NCI-H1048 (cell line): ENCODE data around the gene TRAF5.
A peak's percentile ranks its signal among the peaks of the same experiment; 100 is the strongest.
"Not testable (repeated sequence)": the region's sequence is repeated elsewhere in the genome, so short reads cannot be mapped to it uniquely, and the experiment has no call there.

Source experiments
- DNase-seq: peaks from one replicate; lab custom pipeline; 2025; lab: John Stamatoyannopoulos, UW

The TRAF5 gene

GRCh38 chr1:211326528-211327345 lies at the start of gene TRAF5:
Gene TRAF5 (plus strand): TSS chr1:211326833. CDS start chr1:211353240, 26,407 bp downstream.
- DNase-seq = no peak

- no peak for DNase-seq
These were observed 47.3 kb upstream of the TRAF5 start for GRCh38 chr1:211279340-211279739.

- DNase-seq = no peak
These were observed 45.7 kb upstream of the TRAF5 start for GRCh38 chr1:211280910-211281309.

- DNase-seq = no peak
These were observed 45.2 kb upstream of the TRAF5 start for GRCh38 chr1:211281320-211282022.

GRCh38 chr1:211282023-211282373 lies 44.6 kb upstream of the TRAF5 start:
- no peak for DNase-seq

- no peak for DNase-seq
These were observed 41.4 kb upstream of the TRAF5 start for GRCh38 chr1:211285196-211285595.

- DNase-seq = no peak
These were observed 39.4 kb upstream of the TRAF5 start for GRCh38 chr1:211287218-211287617.

- no peak for DNase-seq
These were observed 34.2 kb upstream of the TRAF5 start for GRCh38 chr1:211292411-211292810.

GRCh38 chr1:211296396-211296795 lies 30.2 kb upstream of the TRAF5 start:
- DNase-seq = no peak

GRCh38 chr1:211305044-211305443 lies 21.6 kb upstream of the TRAF5 start:
- DNase-seq = no peak

- DNase-seq = no peak
These were observed 17.0 kb upstream of the TRAF5 start for GRCh38 chr1:211309617-211310016.

- no peak for DNase-seq
These were observed 13.2 kb upstream of the TRAF5 start for GRCh38 chr1:211313392-211313791.

- no peak for DNase-seq
These were observed 7.9 kb upstream of the TRAF5 start for GRCh38 chr1:211318576-211319280.

- DNase-seq = no peak
These were observed 6.7 kb upstream of the TRAF5 start for GRCh38 chr1:211319892-211320291.

GRCh38 chr1:211320980-211321379 lies 5.7 kb upstream of the TRAF5 start:
- no peak for DNase-seq

- DNase-seq = not testable (repeated sequence)
These were observed 5.0 kb upstream of the TRAF5 start for GRCh38 chr1:211321646-211322045.

- peak; percentile 38 for DNase-seq
These were observed 3.2 kb upstream of the TRAF5 start for GRCh38 chr1:211323156-211324063.

GRCh38 chr1:211324992-211325775 lies 1.4 kb upstream of the TRAF5 start:
- DNase-seq = no peak

- DNase-seq = no peak
These were observed 499 bp upstream of the TRAF5 start for GRCh38 chr1:211326140-211326527.

GRCh38 chr1:211327346-211327921 lies 801 bp downstream of the TRAF5 start:
- DNase-seq = no peak
